Activated T-cell treated with anti-CD3 and anti-CD28 coated beads for 4 hours (primary cell): ENCODE measurements around the gene CLTC.
A peak's percentile ranks its signal among the peaks of the same experiment; 100 is the strongest.

Experiments used
- DNase-seq: peaks from one replicate; pipeline ENCODE4 v3.0.0-alpha.2; 2020

The CLTC gene

GRCh38 chr17:59684967-59685366, 65.3 kb downstream of the CLTC start:
- no peak for DNase-seq

DNA sequence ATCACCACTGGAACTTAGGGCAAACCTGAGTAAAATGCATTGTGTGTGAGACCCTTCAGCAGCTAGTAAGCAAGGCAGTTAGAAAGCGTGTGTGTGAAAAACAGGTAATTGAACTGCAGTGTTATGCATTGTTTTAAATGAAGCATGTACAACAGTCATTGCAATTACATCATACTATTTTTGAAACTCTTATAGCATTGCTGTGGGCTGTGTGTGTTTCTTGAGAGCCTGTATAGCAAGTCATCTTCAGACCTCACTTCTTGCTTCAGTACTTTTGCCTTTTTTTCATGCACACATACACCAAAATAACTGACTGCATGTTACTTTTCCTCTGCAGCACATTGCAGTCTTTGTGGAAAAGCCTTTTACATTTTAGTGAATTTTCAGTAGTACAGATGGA, 68.3 kb downstream of the CLTC start:
- DNase-seq: no peak

DNA sequence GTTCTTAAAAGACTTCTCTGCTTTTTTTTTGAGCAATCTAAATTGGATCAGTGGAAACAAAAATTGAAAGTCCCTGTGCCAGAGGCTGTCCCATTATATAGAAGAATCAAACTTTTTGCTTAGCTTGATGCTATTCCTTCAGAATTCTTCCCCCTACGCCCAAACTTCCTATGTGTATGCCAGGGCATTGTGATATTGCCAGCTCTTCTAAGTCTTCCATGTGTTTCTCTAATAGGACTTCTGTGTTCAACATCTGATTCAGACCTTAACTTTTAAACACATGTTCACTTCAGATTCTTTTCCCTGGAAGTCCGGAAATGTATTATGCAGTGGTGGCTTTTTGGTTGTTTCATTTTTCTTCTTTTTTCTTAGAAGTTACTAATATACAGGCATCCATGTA, 68.8 kb downstream of the CLTC start:
- no peak for DNase-seq

DNA sequence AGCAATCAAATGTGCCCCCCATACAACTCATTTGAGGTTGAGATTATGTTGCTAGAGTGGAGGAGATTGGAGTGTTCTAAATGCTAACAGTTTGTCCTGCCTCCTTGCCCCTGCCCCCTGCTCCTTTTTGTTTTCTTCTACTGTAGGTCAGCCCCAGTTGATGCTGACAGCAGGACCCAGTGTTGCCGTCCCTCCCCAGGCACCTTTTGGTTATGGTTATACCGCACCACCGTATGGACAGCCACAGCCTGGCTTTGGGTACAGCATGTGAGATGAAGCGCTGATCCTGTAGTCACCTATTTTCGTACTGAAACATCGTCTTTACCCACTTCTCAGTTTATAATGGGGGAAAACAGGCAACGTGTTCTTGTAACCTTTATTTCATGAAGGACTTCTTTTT, 73.9 kb downstream of the CLTC start:
- no peak for DNase-seq

- no peak for DNase-seq
Measured at GRCh38 chr17:59694344-59694743, 74.6 kb downstream of the CLTC start.

DNA sequence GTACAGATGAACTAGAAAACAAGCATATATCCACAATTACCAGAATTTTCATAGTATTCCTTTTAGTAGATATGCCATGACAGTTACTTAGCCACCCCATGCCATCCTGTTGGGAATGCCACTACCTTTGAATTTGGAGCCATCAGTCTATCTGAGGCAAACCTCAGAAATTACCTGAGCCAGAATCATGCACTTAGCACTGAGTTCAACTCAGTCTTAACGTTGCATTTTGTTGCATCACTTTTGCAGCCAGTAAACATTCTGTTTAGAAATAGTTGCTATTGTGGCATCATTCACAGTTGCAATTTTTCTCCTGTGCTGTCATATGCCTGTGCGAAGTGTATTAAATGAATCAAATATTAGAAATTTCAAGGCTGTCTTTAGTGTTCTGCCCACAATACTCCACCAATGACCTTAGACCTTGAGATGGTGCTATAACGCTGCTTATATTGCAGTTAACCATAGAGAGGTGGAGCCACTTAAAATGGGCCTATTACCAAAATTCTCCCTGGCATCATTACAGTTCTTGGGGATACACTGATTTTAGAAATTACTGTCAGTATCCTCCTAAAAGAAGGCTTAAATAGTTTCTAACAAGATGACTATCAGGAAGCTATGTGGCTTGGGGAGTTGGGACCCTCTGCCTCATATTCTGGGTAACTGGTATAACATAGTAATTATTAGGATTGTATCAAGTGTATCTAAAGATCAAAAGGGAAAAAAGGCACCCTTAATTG, 76.4 kb downstream of the CLTC start:
- DNase-seq: no peak

- DNase-seq: no peak
Measured at GRCh38 chr17:59696682-59697277, 77.1 kb downstream of the CLTC start.

GRCh38 chr17:59698143-59698542, 78.4 kb downstream of the CLTC start:
- no peak for DNase-seq

DNA sequence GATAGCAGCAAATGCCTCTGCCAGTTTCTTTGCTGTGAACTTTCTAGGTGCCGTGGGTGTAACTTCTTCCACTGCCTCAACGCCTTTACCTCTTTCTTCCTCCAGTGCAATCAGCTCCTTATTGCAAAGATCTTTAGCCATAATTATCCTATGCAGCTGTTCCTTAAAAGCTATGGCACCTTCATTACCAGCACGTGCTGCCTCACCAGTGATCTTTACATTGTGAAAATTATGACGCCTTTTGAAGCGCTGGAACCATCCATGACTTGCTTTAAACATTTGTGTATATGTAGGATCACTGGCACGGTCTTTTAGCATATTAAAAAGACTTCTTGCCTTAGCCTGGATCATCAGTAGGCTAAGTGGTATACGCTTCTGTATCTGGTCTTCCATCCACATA, 79.5 kb downstream of the CLTC start:
- no peak for DNase-seq

- DNase-seq: no peak
Measured at GRCh38 chr17:59699786-59700185, 80.1 kb downstream of the CLTC start.

DNA sequence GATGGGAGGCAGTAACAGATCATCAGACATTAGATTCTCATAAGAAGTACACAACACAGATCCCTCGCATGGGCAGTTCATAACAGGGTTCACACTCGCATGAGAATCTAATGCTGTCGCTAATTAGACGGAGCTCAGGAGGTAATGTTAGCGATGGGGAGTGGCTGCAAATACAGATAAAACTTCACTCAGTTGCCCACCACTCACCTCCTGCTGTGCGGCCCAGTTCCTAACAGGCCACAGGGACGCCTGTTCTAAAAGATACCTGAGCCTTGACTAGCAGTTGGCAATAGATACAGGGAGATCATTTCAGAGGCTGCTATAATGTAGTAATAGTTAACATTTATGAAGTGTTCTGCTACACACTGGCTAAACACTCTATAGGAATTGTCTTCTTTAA, 82.6 kb downstream of the CLTC start:
- no peak for DNase-seq

GRCh38 chr17:59707149-59707970, 87.7 kb downstream of the CLTC start, which contains the start of the genes PTRH2 and VMP1:
Gene PTRH2 (minus strand): TSS chr17:59707430. CDS start chr17:59697978, 9,452 bp downstream.
Gene VMP1 (plus strand): TSS chr17:59707654. CDS start chr17:59731447, 23,793 bp downstream.
- DNase-seq: peak; percentile 81

DNA sequence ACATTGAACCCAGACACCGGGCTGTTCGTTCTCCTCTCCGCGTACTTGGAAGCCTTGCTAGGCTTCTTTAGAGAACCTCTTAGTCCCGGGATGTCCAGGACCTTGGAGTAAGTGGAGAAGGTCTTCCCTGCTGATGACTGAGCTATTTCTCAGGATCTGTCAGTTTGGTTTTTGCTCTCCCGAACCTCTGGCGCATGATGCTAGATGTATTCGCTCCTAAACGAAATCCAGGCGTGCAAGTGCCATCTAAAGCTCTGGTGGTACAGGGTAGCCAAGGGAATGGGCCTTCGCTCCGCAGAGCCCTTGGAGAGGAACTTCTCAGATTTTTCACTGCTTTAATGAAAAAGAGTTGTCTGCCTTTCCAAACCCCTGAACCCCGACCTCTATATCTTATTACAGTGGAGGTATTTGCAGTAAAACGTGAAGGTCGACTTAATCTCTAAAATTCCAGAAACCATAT, 88.3 kb downstream of the CLTC start:
- no peak for DNase-seq

GRCh38 chr17:59711936-59712335, 92.2 kb downstream of the CLTC start:
- no peak for DNase-seq

DNA sequence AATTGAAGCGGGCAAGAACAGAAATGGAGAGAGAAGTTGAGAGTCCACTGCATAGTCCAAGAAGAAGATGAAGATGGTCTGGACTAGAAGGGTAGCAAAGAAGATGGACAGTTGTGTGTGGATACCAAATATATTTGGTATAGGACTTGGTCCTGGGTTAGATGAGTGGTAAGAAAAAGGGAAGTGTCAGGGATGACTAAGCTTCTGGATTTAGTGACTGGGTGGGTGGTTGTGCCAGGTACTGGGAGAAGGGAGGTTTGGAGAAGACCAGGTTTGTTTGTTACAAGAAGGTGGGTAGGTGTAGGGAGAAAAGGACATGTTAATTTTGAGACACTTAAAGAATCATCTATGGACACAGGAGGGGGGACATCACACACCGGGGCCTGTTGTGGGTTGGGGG, 93.2 kb downstream of the CLTC start:
- no peak for DNase-seq

- DNase-seq: no peak
Measured at GRCh38 chr17:59714255-59714654, 94.6 kb downstream of the CLTC start.

- DNase-seq: no peak
Measured at GRCh38 chr17:59716427-59716826, 96.7 kb downstream of the CLTC start.

- DNase-seq: no peak
Measured at GRCh38 chr17:59719526-59719925, 99.8 kb downstream of the CLTC start.

DNA sequence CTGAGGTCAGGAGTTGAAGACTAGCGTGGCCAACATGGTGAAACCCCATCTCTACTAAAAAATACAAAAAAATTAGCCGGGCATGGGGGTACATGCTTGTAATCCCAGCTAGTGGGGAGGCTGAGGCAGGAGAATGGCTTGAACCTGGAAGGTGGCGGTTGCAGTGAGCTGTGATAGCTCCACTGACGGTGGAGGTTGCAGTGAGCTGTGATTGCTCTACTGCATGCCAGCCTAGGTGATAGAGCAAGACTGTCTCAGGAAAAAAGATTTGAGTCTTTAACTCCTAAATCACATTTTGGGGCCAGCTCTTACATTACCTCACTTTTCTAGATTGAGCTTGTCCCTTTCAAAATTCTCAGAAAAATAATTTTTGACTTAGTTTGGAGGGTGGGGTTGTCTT, 102.9 kb downstream of the CLTC start:
- no peak for DNase-seq

GRCh38 chr17:59723041-59723440, 103.3 kb downstream of the CLTC start:
- DNase-seq: no peak

DNA sequence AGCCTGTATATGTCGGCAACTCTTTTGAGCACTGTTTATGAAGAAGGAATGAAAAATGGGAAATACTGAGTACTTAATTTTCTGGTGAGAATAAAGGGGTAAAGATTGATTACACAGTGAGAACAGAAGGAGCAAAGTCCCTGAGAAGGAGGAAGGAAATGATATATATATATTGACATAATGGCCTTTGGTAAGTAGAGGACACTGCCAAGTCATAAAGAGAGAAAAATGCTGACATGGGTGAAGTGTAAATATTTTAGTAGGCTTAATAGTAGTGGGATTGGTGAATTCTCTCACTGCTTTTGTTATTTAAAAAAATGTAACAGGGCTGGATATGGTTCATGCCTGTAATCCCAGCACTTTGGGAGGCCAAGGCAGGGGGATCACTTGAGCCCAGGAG, 103.9 kb downstream of the CLTC start:
- no peak for DNase-seq

- no peak for DNase-seq
Measured at GRCh38 chr17:59725691-59726090, 106.0 kb downstream of the CLTC start.

DNA sequence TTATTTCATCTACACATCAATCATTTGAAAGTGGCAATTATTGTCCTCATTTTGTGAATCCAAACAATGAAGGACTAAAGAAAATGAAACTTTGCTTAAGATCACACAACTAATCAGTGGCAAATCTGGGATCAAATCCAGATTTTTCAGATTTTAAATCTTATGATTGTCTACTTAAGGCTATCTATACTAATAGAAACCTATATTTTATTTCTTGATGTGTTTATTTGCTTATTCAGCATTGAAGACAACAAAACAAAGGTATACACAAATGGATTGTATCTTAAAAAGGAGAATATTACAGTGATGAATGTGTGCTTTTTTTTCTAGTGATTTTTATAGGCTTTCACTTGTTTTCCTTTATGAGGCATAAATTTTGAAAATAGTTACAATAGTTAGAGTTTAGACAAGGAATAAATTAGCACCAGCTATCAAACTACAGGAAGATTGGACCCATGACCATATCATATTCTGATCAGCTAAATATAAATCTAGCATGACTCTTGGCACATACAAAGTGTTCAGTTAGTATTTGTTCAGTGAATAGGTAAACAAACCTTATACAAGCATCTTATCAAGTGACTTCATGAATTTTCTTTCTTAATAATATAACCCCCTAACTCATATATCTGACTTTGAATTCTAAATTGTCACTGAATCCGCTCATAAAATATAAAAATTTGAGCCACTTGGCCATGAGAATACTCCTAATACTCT, 108.3 kb downstream of the CLTC start:
- no peak for DNase-seq
